GM23338 (cell line): ENCODE data around the gene TPK1. TPM values are rescaled to one million over a fixed set of nuclear protein-coding genes. Genes with fewer than 3 reads are reported as not detected.

Experiments used
- ATAC-seq: fragments of 200-7000 bp; cut with Tn5 transposase; 3 replicates; pipeline ENCODE4 v1.9.1; 2020
- DNase-seq: peaks from one replicate; pipeline ENCODE4 v3.0.0-alpha.2; 2015; ENCODE audit warnings: low spot score
- H2AFZ ChIP-seq: fragments of 200-600 bp; sonication (generic); 2 replicates; pipeline ENCODE4 v1.8.0; 2016; ENCODE audit warnings: antibody characterized with exemption, mild to moderate bottlenecking, moderate library complexity
- H3F3A ChIP-seq: fragments of 200-600 bp; sonication (generic); replicated peaks from 2 replicates; pipeline ENCODE4 v1.8.0; 2017; ENCODE audit warnings: antibody characterized with exemption, mixed run types, low read depth
- H3K27ac ChIP-seq: fragments of 200-600 bp; sonication (generic); 2 replicates; pipeline ENCODE4 v1.6.1; 2016; ENCODE audit warnings: low read depth
- H3K27me3 ChIP-seq: fragments of 200-600 bp; sonication (generic); 2 replicates; pipeline ENCODE4 v1.8.0; 2016; ENCODE audit warnings: mild to moderate bottlenecking, mixed run types, moderate library complexity; ENCODE audit not compliant: insufficient read depth
- H3K36me3 ChIP-seq: fragments of 200-600 bp; sonication (generic); 2 replicates; pipeline ENCODE4 v1.8.0; 2016; ENCODE audit warnings: mild to moderate bottlenecking; ENCODE audit not compliant: insufficient read depth
- H3K4me1 ChIP-seq: fragments of 200-600 bp; sonication (generic); 2 replicates; pipeline ENCODE4 v1.8.0; 2016; ENCODE audit warnings: mild to moderate bottlenecking, moderate library complexity; ENCODE audit not compliant: insufficient read depth
- H3K4me2 ChIP-seq: fragments of 200-600 bp; sonication (generic); 2 replicates; pipeline ENCODE4 v1.7.1; 2017; ENCODE audit warnings: mixed run types
- H3K4me3 ChIP-seq: fragments of 200-600 bp; sonication (generic); 2 replicates; pipeline ENCODE4 v1.6.1; 2016; ENCODE audit warnings: mixed run types
- H3K79me2 ChIP-seq: fragments of 200-600 bp; sonication (generic); replicated peaks from 2 replicates; pipeline ENCODE4 v1.8.0; 2017; ENCODE audit warnings: mild to moderate bottlenecking; ENCODE audit not compliant: insufficient read depth
- H3K9me2 ChIP-seq: fragments of 200-600 bp; sonication (generic); 2 replicates; pipeline ENCODE4 v1.8.0; 2017; ENCODE audit not compliant: insufficient read depth
- H4K20me1 ChIP-seq: fragments of 200-600 bp; sonication (generic); replicated peaks from 2 replicates; pipeline ENCODE4 v1.8.0; 2017; ENCODE audit warnings: mild to moderate bottlenecking; ENCODE audit not compliant: insufficient read depth
- H3K27ac Mint-ChIP-seq: 2 replicates; pipeline ENCODE4 v1.8.0; 2020; ENCODE audit warnings: inconsistent platforms, mild to moderate bottlenecking, moderate library complexity, mixed read lengths
- H3K27me3 Mint-ChIP-seq: 3 replicates; pipeline ENCODE4 v1.8.0; 2022; ENCODE audit warnings: low read depth, mild to moderate bottlenecking, moderate library complexity, mixed read lengths, inconsistent platforms; ENCODE audit not compliant: insufficient read depth, poor library complexity
- H3K36me3 Mint-ChIP-seq: 3 replicates; pipeline ENCODE4 v1.8.0; 2021; ENCODE audit warnings: low read depth, mild to moderate bottlenecking, inconsistent platforms, moderate library complexity, mixed read lengths
- H3K4me1 Mint-ChIP-seq: 3 replicates; pipeline ENCODE4 v1.8.0; 2020; ENCODE audit warnings: mild to moderate bottlenecking, inconsistent platforms, mixed read lengths
- H3K4me3 Mint-ChIP-seq: 3 replicates; pipeline ENCODE4 v1.8.0; 2021; ENCODE audit warnings: moderate library complexity, mild to moderate bottlenecking, inconsistent platforms, mixed read lengths
- H3K9me3 Mint-ChIP-seq: 3 replicates; pipeline ENCODE4 v1.8.0; 2020; ENCODE audit warnings: moderate library complexity, mild to moderate bottlenecking, inconsistent platforms, mixed read lengths
- CTCF ChIP-seq, 2 experiments: fragments of 200-600 bp in 1 of 2; sonication (generic) in 1 of 2; conservative IDR thresholded peaks; 2 replicates each; pipeline versions ENCODE4 v1.5.1 to v1.6.1; 2016 to 2017; ENCODE audit warnings: antibody characterized with exemption in 2 of 2, low read depth in 2 of 2, mild to moderate bottlenecking in 2 of 2, moderate library complexity in 1 of 2
- ETS1 ChIP-seq: IDR thresholded peaks from 2 replicates; pipeline ENCODE4 v1.6.1; 2016; ENCODE audit warnings: antibody characterized with exemption
- EZH2 ChIP-seq: fragments of 200-600 bp; sonication (generic); IDR thresholded peaks from one replicate; pipeline ENCODE4 v1.8.0; 2017; ENCODE audit warnings: antibody characterized with exemption, mild to moderate bottlenecking, low read depth; ENCODE audit not compliant: unreplicated experiment
- EZH2phosphoT487 ChIP-seq: fragments of 200-600 bp; sonication (generic); IDR thresholded peaks from one replicate; pipeline ENCODE4 v1.8.1; 2018; ENCODE audit warnings: antibody characterized with exemption; ENCODE audit not compliant: unreplicated experiment
- JUNB ChIP-seq: IDR thresholded peaks from one replicate; pipeline ENCODE4 v1.6.1; 2016; ENCODE audit warnings: antibody characterized with exemption; ENCODE audit not compliant: unreplicated experiment
- NANOG ChIP-seq: IDR thresholded peaks from 2 replicates; pipeline ENCODE4 v1.6.1; 2016; ENCODE audit warnings: antibody characterized with exemption, borderline replicate concordance
- POLR2AphosphoS5 ChIP-seq: IDR thresholded peaks from 2 replicates; pipeline ENCODE4 v1.6.1; 2016; ENCODE audit warnings: antibody characterized with exemption, low read depth
- REST ChIP-seq: IDR thresholded peaks from one replicate; pipeline ENCODE4 v1.6.1; 2018; ENCODE audit warnings: antibody characterized with exemption; ENCODE audit not compliant: unreplicated experiment
- STAT1 ChIP-seq: IDR thresholded peaks from one replicate; pipeline ENCODE4 v1.6.1; 2016; ENCODE audit warnings: antibody characterized with exemption; ENCODE audit not compliant: unreplicated experiment
- ZNF114 ChIP-seq: fragments of 250-450 bp; sonication (Bioruptor Pico); IDR thresholded peaks from 2 replicates; pipeline ENCODE4 v1.5.0; 2020; ENCODE audit warnings: mild to moderate bottlenecking, moderate library complexity
- ZNF331 ChIP-seq: fragments of 250-450 bp; sonication (Bioruptor Pico); IDR thresholded peaks from 2 replicates; pipeline ENCODE4 v1.5.0; 2020; ENCODE audit warnings: low read depth, mild to moderate bottlenecking, moderate library complexity
- polyA plus RNA-seq: library from polyadenylated mRNA; unstranded; fragments of >200 nt; fragmentation: Nextera tagmentation; extraction: Ambion mirVana; gene quantifications from 2 replicates; pipeline ENCODE4 v1.2.1, GENCODE V29; 2016
- total RNA-seq: library from RNA; depleted of rRNA; stranded (reverse); fragments of >200 nt; shearing (Covaris generic); gene quantifications from 2 replicates; pipeline ENCODE4 v1.2.3, GENCODE V29; 2014

The TPK1 gene
- total and polyA plus RNA-seq, 2 experiments from 2014 or later, result 2.6 to 2.9 TPM

- TF ChIP-seq ETS1, result no peak
- no peak for TF ChIP-seq ZNF114 (CRISPR knock-in tag)
- no peak for TF ChIP-seq POLR2AphosphoS5
- no peak for TF ChIP-seq REST
- TF ChIP-seq NANOG, result no peak
- TF ChIP-seq STAT1, result no peak
- TF ChIP-seq ZNF331 (CRISPR knock-in tag), result no peak
- no peak for TF ChIP-seq CTCF (conservative IDR thresholded peaks at IDR 0.05; ENCODE audit: low read depth in 2 of 2)
- no peak for TF ChIP-seq EZH2
- no peak for TF ChIP-seq EZH2phosphoT487
Measured at GRCh38 chr7:144884896-144885295, 49.0 kb upstream of the TPK1 start (continued).

- Histone ChIP-seq H3K9me2 (peaks cover 3% of the 10 kb centered on the region; the same call in 1 of the 2 replicates), H2AFZ (peak overlapping the region; percentile 78), H3F3A (no peaks in the 10 kb centered on the region), H3K36me3 (no peaks in the 10 kb centered on the region), H3K27ac (no peak overlapping the region), H4K20me1 (no peaks in the 10 kb centered on the region), H3K79me2 (no peaks in the 10 kb centered on the region), H3K4me1 (no peaks in the 10 kb centered on the region), H3K27me3 (no peaks in the 10 kb centered on the region), H3K4me2 (no peak overlapping the region), H3K4me3 (no peak overlapping the region)
- Mint-ChIP-seq H3K27ac (no peak overlapping the region), H3K9me3 (no peaks in the 10 kb centered on the region), H3K4me1 (peaks cover 12% of the 10 kb centered on the region; the same call in 2 of the 3 replicates), H3K36me3 (no peaks in the 10 kb centered on the region), H3K27me3 (no peaks in the 10 kb centered on the region), H3K4me3 (no peak overlapping the region)
- ATAC-seq (no peak), DNase-seq (no peak)
- no peak for TF ChIP-seq ZNF331 (CRISPR knock-in tag)
- no peak for TF ChIP-seq ZNF114 (CRISPR knock-in tag)
- no peak for TF ChIP-seq STAT1
- no peak for TF ChIP-seq JUNB
- no peak for TF ChIP-seq CTCF (conservative IDR thresholded peaks at IDR 0.05; ENCODE audit: low read depth in 2 of 2)
- no peak for TF ChIP-seq NANOG
- TF ChIP-seq EZH2phosphoT487, result no peak
- no peak for TF ChIP-seq EZH2
- no peak for TF ChIP-seq ETS1
- no peak for TF ChIP-seq POLR2AphosphoS5
Measured at GRCh38 chr7:144873316-144873845, 37.5 kb upstream of the TPK1 start.
